Measurements from ENCODE around the gene USP15.

Gene USP15

GRCh38 chr12:62259993-62260732 lies at the start of gene USP15:
Gene USP15, plus strand, starts transcription at chr12:62260404. Its CDS starts 11 bp downstream, at chr12:62260415.
- DNase-seq (ENCODE audit: low read depth), result peak; percentile 99
- peak within 1 kb of the TSS; percentile 95 for H3K4me3 ChIP-seq (ENCODE audit: low read depth, low read length)
- TF ChIP-seq CTCF (IDR thresholded peaks at IDR 0.05; ENCODE audit: low read depth, low read length) (peak; percentile 66), POLR2A (IDR thresholded peaks at IDR 0.05; ENCODE audit: extremely low read depth, insufficient read length) (peak; percentile 86), MAX (IDR thresholded peaks at IDR 0.05; ENCODE audit: low read depth, low read length) (peak; percentile 61; the same call in 1 of the 2 replicates), MYC (IDR thresholded peaks at IDR 0.05; ENCODE audit: low read depth, low read length) (peak; percentile 62)

DNA sequence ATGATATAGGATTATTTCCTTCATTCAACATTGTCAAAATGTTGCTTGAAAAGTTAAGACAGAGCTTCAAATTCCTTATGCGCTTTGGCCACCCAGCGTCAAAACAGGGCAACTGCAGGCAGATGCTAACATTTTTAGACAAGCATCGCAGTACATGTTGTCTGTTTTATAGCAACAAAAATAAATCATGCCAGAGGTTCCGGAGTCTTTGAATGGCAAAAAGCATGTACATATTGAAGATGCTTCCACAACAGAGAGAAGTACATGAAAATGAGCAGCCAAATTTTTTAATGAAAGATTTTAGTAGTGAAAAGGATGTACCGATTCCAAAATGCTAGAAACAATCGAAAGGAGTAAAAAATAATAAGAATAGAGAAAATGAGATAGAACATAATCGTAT lies 49.8 kb upstream of the USP15 start:
- peak; percentile 79 for DNase-seq (ENCODE audit: low read depth)
- TF ChIP-seq CTCF (IDR thresholded peaks at IDR 0.05; ENCODE audit: low read depth, low read length) (peak; percentile 82), POLR2A (IDR thresholded peaks at IDR 0.05; ENCODE audit: extremely low read depth, insufficient read length) (no peak), MAX (IDR thresholded peaks at IDR 0.05; ENCODE audit: low read depth, low read length) (peak; percentile 15; the same call in 1 of the 2 replicates), MYC (IDR thresholded peaks at IDR 0.05; ENCODE audit: low read depth, low read length) (no peak)
- H3K4me3 ChIP-seq (ENCODE audit: low read depth, low read length), result no peak overlapping the region

- DNase-seq (ENCODE audit: low read depth), result peak; percentile 91
- TF ChIP-seq MAX (IDR thresholded peaks at IDR 0.05; ENCODE audit: low read depth, low read length), result no peak
- H3K4me3 ChIP-seq (ENCODE audit: low read depth, low read length), result no peak overlapping the region
Measured at GRCh38 chr12:62211510-62211909, 48.7 kb upstream of the USP15 start.

- TF ChIP-seq MAX (IDR thresholded peaks at IDR 0.05; ENCODE audit: low read depth, low read length) (no peak), MYC (IDR thresholded peaks at IDR 0.05; ENCODE audit: low read depth, low read length) (no peak), CTCF (IDR thresholded peaks at IDR 0.05; ENCODE audit: low read depth, low read length) (no peak), POLR2A (IDR thresholded peaks at IDR 0.05; ENCODE audit: extremely low read depth, insufficient read length) (no peak)
- peak overlapping the region; percentile 14 for H3K4me3 ChIP-seq (ENCODE audit: low read depth, low read length)
- DNase-seq (ENCODE audit: low read depth), result peak; percentile 83
Measured at GRCh38 chr12:62214846-62215245, 45.4 kb upstream of the USP15 start.

DNA sequence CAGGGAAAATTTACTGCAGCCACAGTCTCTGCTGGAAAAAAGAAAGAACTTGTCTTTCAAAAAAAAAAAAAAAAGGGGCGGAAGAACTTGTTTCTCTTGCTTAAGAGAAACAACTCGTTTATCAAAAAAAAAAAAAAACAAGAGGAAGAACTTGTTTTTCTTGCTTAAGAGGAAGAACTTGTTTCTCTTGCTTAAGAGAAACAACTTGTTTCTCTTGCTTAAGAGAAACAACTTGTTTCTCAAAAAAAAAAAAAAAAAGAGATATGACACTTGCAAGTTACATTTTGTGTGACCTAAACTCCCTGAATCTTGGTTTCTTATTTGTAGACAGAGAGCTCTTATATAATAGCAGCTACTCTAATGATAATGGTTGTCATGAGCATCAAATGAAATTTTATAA lies 44.7 kb upstream of the USP15 start:
- no peak for TF ChIP-seq MYC (IDR thresholded peaks at IDR 0.05; ENCODE audit: low read depth, low read length)
- TF ChIP-seq CTCF (IDR thresholded peaks at IDR 0.05; ENCODE audit: low read depth, low read length), result no peak
- TF ChIP-seq MAX (IDR thresholded peaks at IDR 0.05; ENCODE audit: low read depth, low read length), result no peak
- TF ChIP-seq POLR2A (IDR thresholded peaks at IDR 0.05; ENCODE audit: extremely low read depth, insufficient read length), result no peak
- peak; percentile 61 for DNase-seq (ENCODE audit: low read depth)
- peak overlapping the region; percentile 14 for H3K4me3 ChIP-seq (ENCODE audit: low read depth, low read length)

DNA sequence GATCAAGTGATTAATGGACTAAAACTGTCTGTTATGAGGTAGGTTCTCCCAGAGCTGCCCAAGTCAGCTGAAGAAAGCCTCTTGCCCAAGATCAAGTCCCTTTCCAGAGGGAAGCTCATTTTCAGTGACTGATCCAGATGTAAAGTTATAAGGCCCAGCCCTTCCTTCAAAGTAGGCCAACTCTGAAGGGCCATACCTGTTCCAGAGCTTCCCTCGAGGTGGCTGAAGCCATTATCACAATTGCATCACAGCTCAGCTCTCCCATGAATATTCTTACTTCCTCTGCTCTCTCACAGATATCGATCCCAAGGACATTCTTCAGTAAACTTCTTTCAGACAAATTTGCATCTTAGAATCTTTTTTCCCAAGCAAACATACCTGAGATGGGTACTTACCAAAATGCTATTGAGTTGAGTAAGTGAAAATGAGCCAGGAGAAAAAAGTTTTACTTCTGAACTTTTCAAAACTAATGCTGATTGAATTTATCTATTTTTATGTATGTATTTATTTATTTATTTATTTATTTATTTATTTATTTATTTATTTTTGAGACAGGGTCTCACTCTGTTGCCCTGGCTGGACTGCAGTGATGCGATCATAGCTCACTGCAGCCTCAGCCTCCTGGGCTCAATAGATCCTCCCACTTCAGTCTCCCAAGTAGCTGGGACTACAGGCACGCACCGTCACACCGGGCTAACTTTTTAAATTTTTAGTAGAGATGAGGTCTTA lies 42.6 kb upstream of the USP15 start:
- no peak overlapping the region for H3K4me3 ChIP-seq (ENCODE audit: low read depth, low read length)
- TF ChIP-seq MYC (IDR thresholded peaks at IDR 0.05; ENCODE audit: low read depth, low read length) (no peak), CTCF (IDR thresholded peaks at IDR 0.05; ENCODE audit: low read depth, low read length) (no peak), MAX (IDR thresholded peaks at IDR 0.05; ENCODE audit: low read depth, low read length) (no peak), POLR2A (IDR thresholded peaks at IDR 0.05; ENCODE audit: extremely low read depth, insufficient read length) (no peak)
- no peak for DNase-seq (ENCODE audit: low read depth)
